Trophoblast cell (in vitro differentiated cells and primary cell): ENCODE measurements around the gene PTPRU.

Source experiments
- DNase-seq, 2 donors: peaks; one replicate each; pipeline ENCODE4 v3.0.0-alpha.2; 2016
- H2AFZ ChIP-seq: 2 replicates; pipeline ENCODE4 v1.6.1; 2013; ENCODE audit warnings: low read length, moderate library complexity, mild to moderate bottlenecking; ENCODE audit not compliant: insufficient read depth, poor library complexity
- H2AK5ac ChIP-seq: 2 replicates; pipeline ENCODE4 v1.6.1; 2013; ENCODE audit warnings: mild to moderate bottlenecking, low read length
- H2BK120ac ChIP-seq: 2 replicates; pipeline ENCODE4 v1.6.1; 2013; ENCODE audit warnings: low read length, mild to moderate bottlenecking, moderate library complexity; ENCODE audit not compliant: insufficient read depth, poor library complexity
- H2BK12ac ChIP-seq: 2 replicates; pipeline ENCODE4 v1.6.1; 2013; ENCODE audit warnings: mild to moderate bottlenecking, low read length, moderate library complexity
- H2BK5ac ChIP-seq: 2 replicates; pipeline ENCODE4 v1.6.1; 2013; ENCODE audit warnings: low read length, low read depth, moderate library complexity, mild to moderate bottlenecking; ENCODE audit not compliant: poor library complexity
- H3K14ac ChIP-seq: 2 replicates; pipeline ENCODE4 v1.6.1; 2013; ENCODE audit warnings: mild to moderate bottlenecking, low read length
- H3K18ac ChIP-seq: 2 replicates; pipeline ENCODE4 v1.6.1; 2013; ENCODE audit warnings: mild to moderate bottlenecking, low read length
- H3K23ac ChIP-seq: 2 replicates; pipeline ENCODE4 v1.6.1; 2013; ENCODE audit warnings: low read length
- H3K27ac ChIP-seq: 2 replicates; pipeline ENCODE4 v1.5.1; 2013; ENCODE audit warnings: low read depth, mild to moderate bottlenecking, inconsistent platforms, low read length, moderate library complexity
- H3K27me3 ChIP-seq: 2 replicates; pipeline ENCODE4 v1.6.1; 2013; ENCODE audit warnings: inconsistent platforms, mild to moderate bottlenecking, low read length, moderate library complexity; ENCODE audit not compliant: insufficient read depth
- H3K36me3 ChIP-seq, 2 experiments: 1 replicate in 1 of 2; 2 replicates in 1 of 2; pipeline ENCODE4 v1.6.1; 2013; ENCODE audit warnings: low read length in 2 of 2, mild to moderate bottlenecking in 2 of 2, moderate library complexity in 1 of 2; ENCODE audit not compliant: insufficient read depth in 2 of 2, control insufficient read depth in 1 of 2
- H3K4ac ChIP-seq: 2 replicates; pipeline ENCODE4 v1.6.1; 2013; ENCODE audit warnings: low read depth, mild to moderate bottlenecking, low read length, moderate library complexity
- H3K4me1 ChIP-seq, 2 experiments: 1 replicate in 1 of 2; 2 replicates in 1 of 2; pipeline ENCODE4 v1.6.1; 2013; ENCODE audit warnings: low read length in 2 of 2, mild to moderate bottlenecking in 2 of 2, moderate library complexity in 1 of 2; ENCODE audit not compliant: insufficient read depth in 2 of 2, control insufficient read depth in 1 of 2
- H3K4me2 ChIP-seq: 2 replicates; pipeline ENCODE4 v1.6.1; 2013; ENCODE audit warnings: inconsistent platforms, mild to moderate bottlenecking, low read length, moderate library complexity
- H3K4me3 ChIP-seq: 2 replicates; pipeline ENCODE4 v1.5.1; 2013; ENCODE audit warnings: mild to moderate bottlenecking, low read depth, low read length, inconsistent platforms
- H3K79me1 ChIP-seq: one replicate; pipeline ENCODE4 v1.6.1; 2013; ENCODE audit warnings: low read length
- H3K79me2 ChIP-seq: 2 replicates; pipeline ENCODE4 v1.6.1; 2013; ENCODE audit warnings: low read length, mild to moderate bottlenecking; ENCODE audit not compliant: control insufficient read depth, insufficient read depth, poor library complexity
- H3K9ac ChIP-seq: 2 replicates; pipeline ENCODE4 v1.6.1; 2013; ENCODE audit warnings: mild to moderate bottlenecking, low read length
- H3K9me3 ChIP-seq: 2 replicates; pipeline ENCODE4 v1.6.1; 2013; ENCODE audit warnings: low read depth, mild to moderate bottlenecking, control low read depth, inconsistent platforms, low read length; ENCODE audit not compliant: insufficient read depth
- H4K12ac ChIP-seq: 2 replicates; pipeline ENCODE4 v1.6.1; 2013; ENCODE audit warnings: low read depth, mild to moderate bottlenecking, low read length, moderate library complexity
- H4K8ac ChIP-seq: 2 replicates; pipeline ENCODE4 v1.6.1; 2013; ENCODE audit warnings: low read depth, mild to moderate bottlenecking, low read length, moderate library complexity
- H4K91ac ChIP-seq: one replicate; pipeline ENCODE4 v1.6.1; 2013; ENCODE audit warnings: low read depth, mild to moderate bottlenecking, low read length, moderate library complexity
- WGBS: extraction: QIAGEN DNeasy Blood & Tissue Kit; methylation state at CpG from one replicate; pipeline ENCODE4 v1.1.7; 2013; ENCODE audit warnings: missing lambda C conversion rate; ENCODE audit not compliant: insufficient read length, insufficient coverage; ENCODE audit errors: extremely low coverage; 5-methylcytosine and 5-hydroxymethylcytosine counted together

PTPRU gene

DNA sequence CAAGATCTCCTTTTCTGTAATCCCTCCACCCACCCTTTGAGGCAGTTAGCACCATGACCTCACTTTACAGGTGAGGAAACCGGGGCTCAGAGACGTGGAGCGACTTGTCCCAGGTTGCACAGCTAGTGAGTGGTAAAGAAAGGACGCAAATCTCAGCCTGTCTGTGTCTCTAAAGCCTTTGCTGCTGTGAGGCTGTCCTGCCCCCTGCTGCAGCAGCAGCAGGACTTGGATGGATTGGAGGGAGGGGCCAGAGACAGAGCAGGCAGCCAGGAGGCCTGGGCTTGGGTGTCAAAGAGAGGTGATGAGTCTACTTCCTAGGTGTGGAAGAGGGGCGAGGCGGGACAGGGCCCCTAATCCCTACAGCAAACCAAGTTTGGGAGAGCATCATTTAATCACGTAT lies 69.6 kb downstream of the PTPRU start:
- Histone ChIP-seq H3K4me3 (no peak overlapping the region), H3K4ac (no peak overlapping the region), H3K27me3 (no peaks in the 10 kb centered on the region), H4K12ac (no peak overlapping the region), H3K79me1 (no peaks in the 10 kb centered on the region), H3K79me2 (no peaks in the 10 kb centered on the region), H2AK5ac (no peak overlapping the region), H3K36me3 (peaks cover 34% of the 10 kb centered on the region in 2 experiments), H2BK120ac (no peak overlapping the region), H3K23ac (no peak overlapping the region), H4K8ac (no peak overlapping the region), H3K18ac (no peak overlapping the region), H3K9ac (no peak overlapping the region), H3K4me1 (no peaks in the 10 kb centered on the region), H2BK5ac (no peak overlapping the region), H3K9me3 (no peaks in the 10 kb centered on the region), H3K4me2 (no peak overlapping the region), H2BK12ac (no peak overlapping the region), H3K14ac (no peak overlapping the region), H2AFZ (no peak overlapping the region), H4K91ac (no peak overlapping the region), H3K27ac (no peak overlapping the region)
- WGBS = no CpG with 5 or more reads among the region's 7 CpGs
- DNase-seq = no peak

DNA sequence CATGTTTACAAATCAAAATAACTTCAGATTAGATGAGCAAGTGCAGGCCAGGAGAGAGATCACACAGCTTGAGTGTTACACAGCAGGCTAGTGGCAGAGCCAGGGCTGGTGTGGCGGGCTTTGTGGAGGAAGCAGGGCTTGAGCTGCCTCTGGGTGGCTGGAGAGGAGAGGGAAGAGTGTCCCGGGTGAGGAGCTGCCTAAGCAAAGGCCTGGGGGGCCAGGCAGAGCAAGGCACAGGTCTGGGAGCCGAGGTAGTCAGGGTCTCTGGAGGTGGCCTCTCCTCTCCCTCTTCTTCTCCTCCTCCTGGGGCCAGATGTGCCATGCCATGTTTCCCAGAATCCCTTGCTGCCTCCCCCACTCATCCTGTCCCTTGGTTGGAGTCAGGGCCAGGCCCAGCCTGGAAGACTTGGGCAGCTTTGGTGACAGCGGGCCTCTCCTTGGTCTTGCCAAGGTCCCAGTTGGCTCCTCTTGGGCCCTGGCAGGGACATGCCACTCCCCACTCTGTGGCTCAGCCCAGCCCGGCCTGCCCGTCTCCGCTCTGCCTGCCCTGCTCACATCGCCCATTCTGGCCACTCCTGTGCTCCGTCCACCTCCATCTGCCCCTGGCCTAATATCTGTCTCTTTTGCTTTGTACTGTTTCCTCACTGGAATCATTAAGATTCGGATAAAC lies 70.3 kb downstream of the PTPRU start:
- Histone ChIP-seq H4K91ac (no peak overlapping the region), H3K23ac (no peak overlapping the region), H3K9me3 (no peaks in the 10 kb centered on the region), H3K4me2 (no peak overlapping the region), H2AFZ (no peak overlapping the region), H3K27ac (no peak overlapping the region), H3K4ac (no peak overlapping the region), H3K14ac (no peak overlapping the region), H3K9ac (no peak overlapping the region), H4K8ac (no peak overlapping the region), H4K12ac (no peak overlapping the region), H2AK5ac (no peak overlapping the region), H3K79me1 (no peaks in the 10 kb centered on the region), H3K4me3 (no peak overlapping the region), H3K36me3 (peaks cover 40 to 41% of the 10 kb centered on the region in 2 experiments), H2BK12ac (no peak overlapping the region), H3K27me3 (no peaks in the 10 kb centered on the region), H3K79me2 (no peaks in the 10 kb centered on the region), H2BK5ac (no peak overlapping the region), H2BK120ac (no peak overlapping the region), H3K18ac (no peak overlapping the region), H3K4me1 (no peaks in the 10 kb centered on the region)
- no CpG with 5 or more reads among the region's 10 CpGs for WGBS
- DNase-seq = no peak

DNA sequence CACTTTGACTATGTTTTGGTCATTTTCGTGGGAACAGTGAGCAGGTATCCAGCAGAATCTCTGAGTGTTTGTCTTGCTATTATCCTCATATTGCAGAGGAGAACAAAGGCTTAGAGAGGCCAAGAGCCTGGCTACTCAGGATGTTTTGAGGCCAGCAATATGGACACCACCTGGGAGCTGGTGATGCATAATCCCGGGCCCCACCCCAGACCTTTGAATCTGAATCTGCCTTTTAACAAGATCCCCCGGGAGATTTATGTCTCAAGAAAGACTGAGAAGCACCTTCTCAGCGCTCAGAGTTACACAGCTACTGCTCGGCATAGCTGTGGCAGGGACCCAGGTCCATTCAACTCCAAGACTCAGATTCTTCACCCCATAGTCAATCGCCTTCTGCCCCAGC lies 72.8 kb downstream of the PTPRU start:
- Histone ChIP-seq H3K23ac (no peak overlapping the region), H4K91ac (no peak overlapping the region), H3K9me3 (no peaks in the 10 kb centered on the region), H3K27ac (no peak overlapping the region), H4K12ac (no peak overlapping the region), H2AK5ac (no peak overlapping the region), H2BK120ac (no peak overlapping the region), H3K18ac (no peak overlapping the region), H3K4ac (no peak overlapping the region), H3K79me1 (no peaks in the 10 kb centered on the region), H2BK12ac (no peak overlapping the region), H3K9ac (no peak overlapping the region), H2BK5ac (no peak overlapping the region), H3K4me1 (no peaks in the 10 kb centered on the region), H2AFZ (no peak overlapping the region), H4K8ac (no peak overlapping the region), H3K36me3 (peaks cover 41 to 44% of the 10 kb centered on the region in 2 experiments), H3K14ac (no peak overlapping the region), H3K79me2 (no peaks in the 10 kb centered on the region), H3K4me3 (no peak overlapping the region), H3K27me3 (no peaks in the 10 kb centered on the region), H3K4me2 (no peak overlapping the region)
- no CpG with 5 or more reads among the region's 6 CpGs for WGBS
- no peak for DNase-seq

DNA sequence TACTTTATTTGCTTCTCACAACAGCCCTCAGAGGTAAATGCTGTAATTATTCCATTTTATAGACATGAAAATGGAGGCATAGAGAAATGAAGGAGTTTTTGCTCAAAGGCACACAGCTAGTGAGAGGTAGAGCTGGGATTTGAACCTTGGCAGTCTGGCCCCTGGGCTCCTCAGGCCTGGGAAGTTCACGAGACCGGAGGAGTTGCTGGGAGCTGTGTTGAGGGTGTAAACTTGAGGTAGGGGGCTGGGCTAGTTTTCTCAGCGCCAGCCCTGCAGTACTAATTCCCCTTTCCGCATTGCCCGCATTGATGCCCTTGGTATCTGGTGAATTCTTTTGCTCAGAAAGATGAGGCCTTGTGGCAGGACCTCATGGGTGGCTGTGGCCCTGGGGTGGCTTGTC lies 73.3 kb downstream of the PTPRU start:
- H4K12ac ChIP-seq = no peak overlapping the region
- H3K4me1 ChIP-seq = no peaks in the 10 kb centered on the region
- H3K27ac ChIP-seq = no peak overlapping the region
- H3K9me3 ChIP-seq = no peaks in the 10 kb centered on the region
- H2AFZ ChIP-seq = no peak overlapping the region
- H3K9ac ChIP-seq = no peak overlapping the region
- no peak overlapping the region for H3K23ac ChIP-seq
- no peak overlapping the region for H3K18ac ChIP-seq
- H2BK12ac ChIP-seq = no peak overlapping the region
- no peak overlapping the region for H4K91ac ChIP-seq
- H3K79me1 ChIP-seq = no peaks in the 10 kb centered on the region
- no peak overlapping the region for H3K4ac ChIP-seq
- no peak overlapping the region for H3K14ac ChIP-seq
- H3K27me3 ChIP-seq = no peaks in the 10 kb centered on the region
- H3K4me2 ChIP-seq = no peak overlapping the region
- H3K79me2 ChIP-seq = no peaks in the 10 kb centered on the region
- no peak for DNase-seq
- peaks cover 39 to 43% of the 10 kb centered on the region in 2 experiments for H3K36me3 ChIP-seq
- no peak overlapping the region for H3K4me3 ChIP-seq
- H2BK120ac ChIP-seq = no peak overlapping the region
- H4K8ac ChIP-seq = no peak overlapping the region
- H2AK5ac ChIP-seq = no peak overlapping the region
- no peak overlapping the region for H2BK5ac ChIP-seq
- no CpG with 5 or more reads among the region's 5 CpGs for WGBS
